ENCODE results near the gene GALNT1. TPM values are rescaled to one million over a fixed set of nuclear protein-coding genes. Genes with fewer than 3 reads are reported as not detected.

Gene GALNT1
- total RNA-seq, 1 experiment from 2014 or later, result 80.1 TPM

DNA sequence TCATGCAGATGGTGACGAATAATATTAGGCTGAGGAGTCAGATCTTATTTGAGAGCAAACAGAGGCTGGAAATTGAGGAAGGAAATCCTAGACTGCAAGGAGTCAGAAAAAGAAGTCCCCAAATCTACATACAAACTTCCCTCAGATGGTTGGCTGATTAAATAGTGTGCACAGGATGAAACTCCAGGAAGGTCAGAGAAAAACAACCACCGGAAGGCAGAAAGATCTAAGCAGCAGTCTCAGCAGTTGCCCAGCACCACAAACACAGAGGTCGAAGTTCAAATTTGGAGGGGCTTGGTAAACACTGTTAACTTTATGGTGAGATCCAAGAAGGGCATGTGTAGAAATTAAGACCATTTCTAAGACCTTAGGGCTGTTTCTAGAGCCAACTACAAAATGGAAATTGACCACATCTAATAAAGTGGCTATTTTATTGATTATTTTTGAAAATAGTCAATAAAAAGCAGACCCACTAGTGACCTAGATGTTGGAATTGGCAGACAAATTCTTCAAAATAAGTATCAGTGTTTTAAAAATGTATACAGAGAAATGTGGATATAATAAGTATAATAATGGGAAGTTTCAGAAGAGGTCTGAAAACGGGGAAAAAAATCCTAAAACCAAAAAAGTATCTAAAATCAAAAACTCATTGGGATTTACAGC is 134.8 kb downstream of the GALNT1 start:
- peak; percentile 36; the same call in 1 of the 2 replicates for TF ChIP-seq GABPB1 (CRISPR knock-in tag; IDR thresholded peaks at IDR 0.05)
- TF ChIP-seq EMX1 (CRISPR knock-in tag; IDR thresholded peaks at IDR 0.05), result no peak
- ChIA-PET POLR2A (no interaction called here), CTCF (no interaction called here)
- no peaks in the 10 kb centered on the region for H3K4me1 Mint-ChIP-seq
- H3K36me3 Mint-ChIP-seq, result peaks cover 16% of the 10 kb centered on the region
- DNase-seq (ENCODE audit: low spot score) (no peak), ATAC-seq (no peak)
- peaks cover 30% of the 10 kb centered on the region for H3K9me3 Mint-ChIP-seq
- H3K27ac Mint-ChIP-seq, result no peak overlapping the region
- no peaks in the 10 kb centered on the region for H3K27me3 Mint-ChIP-seq (ENCODE audit: low read depth)
- H3K4me3 Mint-ChIP-seq, result no peak overlapping the region

DNA sequence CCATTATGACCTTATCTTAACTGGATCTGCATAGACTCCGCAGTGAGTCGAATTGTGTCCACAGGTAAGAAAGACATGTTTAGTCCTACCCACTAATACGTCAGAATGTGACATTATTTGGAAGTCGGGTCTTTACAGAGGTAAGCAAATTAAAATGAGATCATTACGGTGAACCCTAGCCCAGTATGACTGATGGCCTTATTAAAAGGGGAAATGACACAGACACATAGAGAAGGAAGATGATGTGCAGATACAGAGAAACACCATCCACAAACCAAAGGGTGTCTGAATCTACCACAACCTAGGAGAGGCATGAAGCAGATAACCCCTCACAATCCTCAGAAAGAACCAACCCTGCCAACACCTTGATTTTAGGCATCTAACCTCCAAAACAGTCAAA is 135.6 kb downstream of the GALNT1 start:
- Mint-ChIP-seq H3K27me3 (ENCODE audit: low read depth) (no peaks in the 10 kb centered on the region), H3K4me3 (no peak overlapping the region), H3K27ac (no peak overlapping the region), H3K9me3 (peaks cover 30% of the 10 kb centered on the region), H3K4me1 (no peaks in the 10 kb centered on the region), H3K36me3 (peaks cover 16% of the 10 kb centered on the region)
- ChIA-PET POLR2A (no interaction called here), CTCF (no interaction called here)
- DNase-seq (ENCODE audit: low spot score), result no peak
- no peak for ATAC-seq
- TF ChIP-seq SMAD3 (CRISPR knock-in tag; IDR thresholded peaks at IDR 0.05; ENCODE audit: borderline replicate concordance) (no peak), ATF3 (CRISPR knock-in tag; conservative IDR thresholded peaks at IDR 0.05) (no peak), RORB (CRISPR knock-in tag; IDR thresholded peaks at IDR 0.05) (no peak), ZNF219 (CRISPR knock-in tag; IDR thresholded peaks at IDR 0.05; ENCODE audit: borderline replicate concordance) (no peak), E2F1 (CRISPR knock-in tag; IDR thresholded peaks at IDR 0.05) (no peak), SOX15 (CRISPR knock-in tag; IDR thresholded peaks at IDR 0.05) (no peak), EMX1 (CRISPR knock-in tag; IDR thresholded peaks at IDR 0.05) (no peak), GABPB1 (CRISPR knock-in tag; IDR thresholded peaks at IDR 0.05) (no peak), FOXJ3 (CRISPR knock-in tag; IDR thresholded peaks at IDR 0.05; ENCODE audit: borderline replicate concordance) (no peak), JAZF1 (CRISPR knock-in tag; IDR thresholded peaks at IDR 0.05) (no peak), MYBL2 (CRISPR knock-in tag; IDR thresholded peaks at IDR 0.05) (no peak)
- TF ChIP-seq, protein P1, sequence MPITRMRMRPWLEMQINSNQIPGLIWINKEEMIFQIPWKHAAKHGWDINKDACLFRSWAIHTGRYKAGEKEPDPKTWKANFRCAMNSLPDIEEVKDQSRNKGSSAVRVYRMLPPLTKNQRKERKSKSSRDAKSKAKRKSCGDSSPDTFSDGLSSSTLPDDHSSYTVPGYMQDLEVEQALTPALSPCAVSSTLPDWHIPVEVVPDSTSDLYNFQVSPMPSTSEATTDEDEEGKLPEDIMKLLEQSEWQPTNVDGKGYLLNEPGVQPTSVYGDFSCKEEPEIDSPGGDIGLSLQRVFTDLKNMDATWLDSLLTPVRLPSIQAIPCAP (CRISPR knock-in tag; IDR thresholded peaks at IDR 0.05), result no peak
- TF ChIP-seq, protein P2, sequence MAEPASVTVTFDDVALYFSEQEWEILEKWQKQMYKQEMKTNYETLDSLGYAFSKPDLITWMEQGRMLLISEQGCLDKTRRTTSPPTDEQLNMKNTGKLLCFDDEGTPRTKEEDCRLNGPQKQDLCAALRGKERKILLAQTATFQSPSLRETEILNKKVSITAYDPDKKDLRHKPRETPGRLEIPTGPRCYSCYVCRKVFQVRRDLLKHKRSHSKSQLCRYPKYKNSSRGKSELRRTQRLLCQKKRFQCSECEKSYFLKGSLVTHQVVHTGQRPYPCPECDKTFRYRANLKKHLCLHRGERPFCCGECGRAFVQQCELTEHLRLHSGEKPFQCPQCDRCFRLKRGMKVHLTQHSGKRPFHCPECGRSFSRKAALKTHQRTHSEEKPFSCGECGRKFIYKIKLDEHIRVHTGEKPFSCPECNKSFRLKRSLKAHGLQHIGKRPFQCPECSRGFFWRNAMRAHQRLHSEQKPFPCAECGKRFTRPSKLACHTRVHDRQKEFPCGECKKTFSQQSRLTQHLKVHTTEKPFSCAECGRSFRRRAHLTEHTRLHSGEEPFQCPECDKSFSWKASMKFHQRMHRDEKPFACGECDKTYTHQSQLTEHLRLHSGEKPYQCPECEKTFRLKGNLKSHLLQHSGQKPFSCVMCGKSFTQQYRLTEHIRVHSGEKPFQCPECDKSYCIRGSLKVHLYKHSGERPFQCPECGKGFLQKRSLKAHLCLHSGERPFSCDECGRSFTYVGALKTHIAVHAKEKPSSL (CRISPR knock-in tag; conservative IDR thresholded peaks at IDR 0.05), result no peak

DNA sequence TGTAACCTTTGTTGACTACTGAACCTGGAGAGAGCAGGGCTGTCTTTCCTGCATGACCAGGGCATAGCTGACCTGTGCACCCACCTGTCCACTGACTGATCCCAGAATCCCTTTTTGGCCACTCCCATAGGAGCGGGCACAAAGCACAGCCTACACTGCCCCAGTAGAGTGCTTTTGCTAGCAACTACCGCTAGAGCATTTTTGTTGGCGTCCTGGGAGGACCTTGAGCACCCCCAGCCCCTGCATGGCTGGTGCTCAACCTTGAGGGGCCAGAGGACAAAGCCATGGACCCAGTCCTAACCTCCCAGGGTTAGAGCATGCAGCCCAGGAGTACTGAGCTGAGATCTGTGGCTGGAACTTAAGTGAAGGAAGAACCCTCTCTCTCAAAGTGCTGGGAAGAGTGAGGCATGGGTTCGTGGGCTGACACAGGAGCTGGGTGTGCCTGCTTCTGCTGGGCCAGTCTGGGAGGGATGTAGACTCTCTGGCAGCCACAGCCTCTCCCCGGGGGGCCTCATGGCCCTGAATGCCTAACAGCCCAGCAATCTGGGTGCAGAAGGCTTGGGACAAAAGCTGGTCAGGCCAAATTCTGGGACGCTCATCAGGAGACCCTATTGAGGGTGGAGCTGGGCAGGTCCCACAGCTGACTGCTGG is 140.0 kb downstream of the GALNT1 start:
- H3K4me3 Mint-ChIP-seq, result no peak overlapping the region
- ChIA-PET POLR2A (no interaction called here), CTCF (interaction anchor here (1.1 kb wide), 1 partner anchor 133 kb away, joined by 3 read pairs; no protein-coding TSS in a partner anchor)
- H3K27ac Mint-ChIP-seq, result no peak overlapping the region
- H3K9me3 Mint-ChIP-seq, result peaks cover 30% of the 10 kb centered on the region
- DNase-seq (ENCODE audit: low spot score), result no peak
- TF ChIP-seq, protein P3, sequence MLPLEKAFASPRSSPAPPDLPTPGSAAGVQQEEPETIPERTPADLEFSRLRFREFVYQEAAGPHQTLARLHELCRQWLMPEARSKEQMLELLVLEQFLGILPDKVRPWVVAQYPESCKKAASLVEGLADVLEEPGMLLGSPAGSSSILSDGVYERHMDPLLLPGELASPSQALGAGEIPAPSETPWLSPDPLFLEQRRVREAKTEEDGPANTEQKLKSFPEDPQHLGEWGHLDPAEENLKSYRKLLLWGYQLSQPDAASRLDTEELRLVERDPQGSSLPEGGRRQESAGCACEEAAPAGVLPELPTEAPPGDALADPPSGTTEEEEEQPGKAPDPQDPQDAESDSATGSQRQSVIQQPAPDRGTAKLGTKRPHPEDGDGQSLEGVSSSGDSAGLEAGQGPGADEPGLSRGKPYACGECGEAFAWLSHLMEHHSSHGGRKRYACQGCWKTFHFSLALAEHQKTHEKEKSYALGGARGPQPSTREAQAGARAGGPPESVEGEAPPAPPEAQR (CRISPR knock-in tag; IDR thresholded peaks at IDR 0.05), result no peak
- TF ChIP-seq GTF2I (CRISPR knock-in tag; conservative IDR thresholded peaks at IDR 0.05), result no peak
- TF ChIP-seq USF1 (CRISPR knock-in tag; IDR thresholded peaks at IDR 0.05), result no peak
- TF ChIP-seq ZNF396 (CRISPR knock-in tag; IDR thresholded peaks at IDR 0.05; ENCODE audit: borderline replicate concordance), result no peak
- TF ChIP-seq CREB1 (CRISPR knock-in tag; IDR thresholded peaks at IDR 0.05), result no peak
- H3K4me1 Mint-ChIP-seq, result no peaks in the 10 kb centered on the region
- peak; percentile 38; the same call in 1 of the 2 replicates for ATAC-seq
- peaks cover 16% of the 10 kb centered on the region for H3K36me3 Mint-ChIP-seq
- no peaks in the 10 kb centered on the region for H3K27me3 Mint-ChIP-seq (ENCODE audit: low read depth)

Data from WTC11 (cell line).